ENCODE data around the gene MYLK3.
A peak's percentile ranks its signal among the peaks of the same experiment; 100 is the strongest.

The MYLK3 gene

GRCh38 chr16:46721885-46722284, 26.3 kb downstream of the MYLK3 start:
- no peak for DNase-seq

GRCh38 chr16:46720619-46721018, 27.5 kb downstream of the MYLK3 start:
- DNase-seq = no peak

GRCh38 chr16:46719528-46719927, 28.6 kb downstream of the MYLK3 start:
- no peak for DNase-seq

- DNase-seq = no peak
Measured at GRCh38 chr16:46718214-46718613, 29.9 kb downstream of the MYLK3 start.

- no peak for DNase-seq
Measured at GRCh38 chr16:46717692-46718091, 30.5 kb downstream of the MYLK3 start.

GRCh38 chr16:46715769-46716305, 32.3 kb downstream of the MYLK3 start:
- DNase-seq = no peak

- no peak for DNase-seq
Measured at GRCh38 chr16:46714797-46715591, 33.1 kb downstream of the MYLK3 start.

GRCh38 chr16:46713634-46714033, 34.5 kb downstream of the MYLK3 start:
- DNase-seq = peak; percentile 47

- DNase-seq = no peak
Measured at GRCh38 chr16:46712911-46713310, 35.2 kb downstream of the MYLK3 start.

GRCh38 chr16:46711106-46712058, 36.8 kb downstream of the MYLK3 start:
- DNase-seq = no peak

- no peak for DNase-seq
Measured at GRCh38 chr16:46709469-46710005, 38.6 kb downstream of the MYLK3 start.

- DNase-seq = no peak
Measured at GRCh38 chr16:46706642-46707041, 41.5 kb downstream of the MYLK3 start.

GRCh38 chr16:46702030-46702429, 46.1 kb downstream of the MYLK3 start:
- no peak for DNase-seq

GRCh38 chr16:46701615-46702014, 46.5 kb downstream of the MYLK3 start:
- DNase-seq = no peak

- no peak for DNase-seq
Measured at GRCh38 chr16:46700048-46700447, 48.1 kb downstream of the MYLK3 start.

- no peak for DNase-seq
Measured at GRCh38 chr16:46696957-46697356, 51.2 kb downstream of the MYLK3 start.

- no peak for DNase-seq
Measured at GRCh38 chr16:46695937-46696336, 52.2 kb downstream of the MYLK3 start.

GRCh38 chr16:46693598-46693997, 54.5 kb downstream of the MYLK3 start:
- no peak for DNase-seq

GRCh38 chr16:46691726-46692125, 56.4 kb downstream of the MYLK3 start:
- DNase-seq = no peak

GRCh38 chr16:46690281-46691178, 57.6 kb downstream of the MYLK3 start:
- no peak for DNase-seq

GRCh38 chr16:46689365-46690280, 58.5 kb downstream of the MYLK3 start, which contains the start of gene ORC6:
ORC6 (plus strand) TSS chr16:46689659; CDS start chr16:46689706, 47 bp downstream.
- DNase-seq = peak; percentile 95

Data from NCI-H1436 (cell line).